ENCODE measurements around the gene TMEM117.

- TF ChIP-seq CTCF (conservative IDR thresholded peaks at IDR 0.05 in 1 of 2, IDR thresholded peaks at IDR 0.05 in 1 of 2; ENCODE audit: extremely low read depth in 1 of 2, insufficient read depth in 1 of 2, low read depth in 1 of 2, low read length in 2 of 2) (no peak), EZH2 (IDR thresholded peaks at IDR 0.05; ENCODE audit: borderline replicate concordance, low read length) (no peak)
Observed at GRCh38 chr12:43903686-43904085, 67.8 kb downstream of the TMEM117 start.

Measured in mammary epithelial cell (primary cell).